Neural progenitor cell (in vitro differentiated cells): Measurements from ENCODE around the gene ERVFRD-1.

ENCODE experiments used
- EZH2 ChIP-seq: fragments of 200-600 bp; sonication (generic); IDR thresholded peaks from 2 replicates; pipeline ENCODE4 v1.6.1; 2017; ENCODE audit warnings: antibody characterized with exemption, mild to moderate bottlenecking, moderate library complexity
- EZH2phosphoT487 ChIP-seq: fragments of 200-600 bp; sonication (generic); IDR thresholded peaks from 2 replicates; pipeline ENCODE4 v1.6.1; 2017; ENCODE audit warnings: antibody characterized with exemption
- TF ChIP-seq, protein P1 (sequence below): fragments of 200-600 bp; sonication (generic); IDR thresholded peaks from 2 replicates; pipeline ENCODE4 v1.5.1; 2017; ENCODE audit warnings: antibody characterized with exemption, mild to moderate bottlenecking

GRCh38 chr6:11111769-11112437 lies 378 bp upstream of the ERVFRD-1 start:
- TF ChIP-seq, protein P1, sequence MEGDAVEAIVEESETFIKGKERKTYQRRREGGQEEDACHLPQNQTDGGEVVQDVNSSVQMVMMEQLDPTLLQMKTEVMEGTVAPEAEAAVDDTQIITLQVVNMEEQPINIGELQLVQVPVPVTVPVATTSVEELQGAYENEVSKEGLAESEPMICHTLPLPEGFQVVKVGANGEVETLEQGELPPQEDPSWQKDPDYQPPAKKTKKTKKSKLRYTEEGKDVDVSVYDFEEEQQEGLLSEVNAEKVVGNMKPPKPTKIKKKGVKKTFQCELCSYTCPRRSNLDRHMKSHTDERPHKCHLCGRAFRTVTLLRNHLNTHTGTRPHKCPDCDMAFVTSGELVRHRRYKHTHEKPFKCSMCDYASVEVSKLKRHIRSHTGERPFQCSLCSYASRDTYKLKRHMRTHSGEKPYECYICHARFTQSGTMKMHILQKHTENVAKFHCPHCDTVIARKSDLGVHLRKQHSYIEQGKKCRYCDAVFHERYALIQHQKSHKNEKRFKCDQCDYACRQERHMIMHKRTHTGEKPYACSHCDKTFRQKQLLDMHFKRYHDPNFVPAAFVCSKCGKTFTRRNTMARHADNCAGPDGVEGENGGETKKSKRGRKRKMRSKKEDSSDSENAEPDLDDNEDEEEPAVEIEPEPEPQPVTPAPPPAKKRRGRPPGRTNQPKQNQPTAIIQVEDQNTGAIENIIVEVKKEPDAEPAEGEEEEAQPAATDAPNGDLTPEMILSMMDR, result no peak
- no peak for TF ChIP-seq EZH2
- no peak for TF ChIP-seq EZH2phosphoT487
